Measurements from ENCODE around the gene LRRC37A2. TPM values are rescaled to one million over a fixed set of nuclear protein-coding genes. Genes with fewer than 3 reads are reported as not detected.
"Not testable (repeated sequence)": the region's sequence is repeated elsewhere in the genome, so short reads cannot be mapped to it uniquely, and the experiment has no call there.

Gene LRRC37A2
- 16.8 and 19.0 TPM in 2 replicates for total RNA-seq
- long read RNA-seq, partial matches to known transcripts = 0 of 5 reads
- long read RNA-seq, other reads (novel, unspliced or antisense) = 5 of 5 reads

GRCh38 chr17:46512168-46512567, at the start of gene LRRC37A2:
TSS of gene LRRC37A2 (plus strand) at chr17:46512468. CDS start at chr17:46512713, 245 bp downstream.
- H3K4me1 Mint-ChIP-seq (ENCODE audit: unreplicated experiment); H3K27me3 Mint-ChIP-seq (ENCODE audit: unreplicated experiment); H3K9me3 Mint-ChIP-seq (ENCODE audit: unreplicated experiment); H3K4me3 Mint-ChIP-seq (ENCODE audit: unreplicated experiment); H3K36me3 Mint-ChIP-seq (ENCODE audit: unreplicated experiment); H3K27ac Mint-ChIP-seq (ENCODE audit: unreplicated experiment); DNase-seq (ENCODE audit: extremely low spot score, unreplicated experiment): not testable (repeated sequence)

GRCh38 chr17:46467618-46468017, 44.6 kb upstream of the LRRC37A2 start:
- H3K36me3 Mint-ChIP-seq (ENCODE audit: unreplicated experiment); H3K9me3 Mint-ChIP-seq (ENCODE audit: unreplicated experiment); H3K4me3 Mint-ChIP-seq (ENCODE audit: unreplicated experiment); H3K27me3 Mint-ChIP-seq (ENCODE audit: unreplicated experiment); H3K27ac Mint-ChIP-seq (ENCODE audit: unreplicated experiment); H3K4me1 Mint-ChIP-seq (ENCODE audit: unreplicated experiment); DNase-seq (ENCODE audit: extremely low spot score, unreplicated experiment): not testable (repeated sequence)

GRCh38 chr17:46474489-46474888, 37.8 kb upstream of the LRRC37A2 start:
- not testable (repeated sequence) for H3K4me1 Mint-ChIP-seq (ENCODE audit: unreplicated experiment); H3K4me3 Mint-ChIP-seq (ENCODE audit: unreplicated experiment); DNase-seq (ENCODE audit: extremely low spot score, unreplicated experiment); H3K27ac Mint-ChIP-seq (ENCODE audit: unreplicated experiment); H3K9me3 Mint-ChIP-seq (ENCODE audit: unreplicated experiment); H3K27me3 Mint-ChIP-seq (ENCODE audit: unreplicated experiment); H3K36me3 Mint-ChIP-seq (ENCODE audit: unreplicated experiment)

- H3K36me3 Mint-ChIP-seq (ENCODE audit: unreplicated experiment); H3K9me3 Mint-ChIP-seq (ENCODE audit: unreplicated experiment); H3K4me1 Mint-ChIP-seq (ENCODE audit: unreplicated experiment); H3K27ac Mint-ChIP-seq (ENCODE audit: unreplicated experiment); H3K27me3 Mint-ChIP-seq (ENCODE audit: unreplicated experiment); DNase-seq (ENCODE audit: extremely low spot score, unreplicated experiment); H3K4me3 Mint-ChIP-seq (ENCODE audit: unreplicated experiment): not testable (repeated sequence)
Observed at GRCh38 chr17:46475583-46475982, 36.7 kb upstream of the LRRC37A2 start.

GRCh38 chr17:46478823-46479222, 33.4 kb upstream of the LRRC37A2 start:
- not testable (repeated sequence) for H3K27me3 Mint-ChIP-seq (ENCODE audit: unreplicated experiment); H3K9me3 Mint-ChIP-seq (ENCODE audit: unreplicated experiment); H3K36me3 Mint-ChIP-seq (ENCODE audit: unreplicated experiment); H3K27ac Mint-ChIP-seq (ENCODE audit: unreplicated experiment); DNase-seq (ENCODE audit: extremely low spot score, unreplicated experiment); H3K4me3 Mint-ChIP-seq (ENCODE audit: unreplicated experiment); H3K4me1 Mint-ChIP-seq (ENCODE audit: unreplicated experiment)

GRCh38 chr17:46481310-46481709, 31.0 kb upstream of the LRRC37A2 start:
- H3K9me3 Mint-ChIP-seq (ENCODE audit: unreplicated experiment); H3K27ac Mint-ChIP-seq (ENCODE audit: unreplicated experiment); H3K27me3 Mint-ChIP-seq (ENCODE audit: unreplicated experiment); DNase-seq (ENCODE audit: extremely low spot score, unreplicated experiment); H3K4me1 Mint-ChIP-seq (ENCODE audit: unreplicated experiment); H3K4me3 Mint-ChIP-seq (ENCODE audit: unreplicated experiment); H3K36me3 Mint-ChIP-seq (ENCODE audit: unreplicated experiment): not testable (repeated sequence)

- not testable (repeated sequence) for H3K27me3 Mint-ChIP-seq (ENCODE audit: unreplicated experiment); H3K9me3 Mint-ChIP-seq (ENCODE audit: unreplicated experiment); H3K36me3 Mint-ChIP-seq (ENCODE audit: unreplicated experiment); H3K4me1 Mint-ChIP-seq (ENCODE audit: unreplicated experiment); H3K27ac Mint-ChIP-seq (ENCODE audit: unreplicated experiment); H3K4me3 Mint-ChIP-seq (ENCODE audit: unreplicated experiment)
- DNase-seq (ENCODE audit: extremely low spot score, unreplicated experiment) = peak; percentile 76
Observed at GRCh38 chr17:46492021-46492420, 20.2 kb upstream of the LRRC37A2 start.

GRCh38 chr17:46499437-46500139, 12.7 kb upstream of the LRRC37A2 start:
- not testable (repeated sequence) for H3K9me3 Mint-ChIP-seq (ENCODE audit: unreplicated experiment); H3K4me1 Mint-ChIP-seq (ENCODE audit: unreplicated experiment); H3K4me3 Mint-ChIP-seq (ENCODE audit: unreplicated experiment); H3K36me3 Mint-ChIP-seq (ENCODE audit: unreplicated experiment); H3K27me3 Mint-ChIP-seq (ENCODE audit: unreplicated experiment); H3K27ac Mint-ChIP-seq (ENCODE audit: unreplicated experiment); DNase-seq (ENCODE audit: extremely low spot score, unreplicated experiment)

GRCh38 chr17:46505896-46506295, 6.4 kb upstream of the LRRC37A2 start:
- not testable (repeated sequence) for H3K27ac Mint-ChIP-seq (ENCODE audit: unreplicated experiment)
- peak; percentile 73 for DNase-seq (ENCODE audit: extremely low spot score, unreplicated experiment)

GRCh38 chr17:46534716-46535115, 22.4 kb downstream of the LRRC37A2 start:
- H3K4me1 Mint-ChIP-seq (ENCODE audit: unreplicated experiment); H3K27ac Mint-ChIP-seq (ENCODE audit: unreplicated experiment); H3K36me3 Mint-ChIP-seq (ENCODE audit: unreplicated experiment); H3K9me3 Mint-ChIP-seq (ENCODE audit: unreplicated experiment); H3K4me3 Mint-ChIP-seq (ENCODE audit: unreplicated experiment); H3K27me3 Mint-ChIP-seq (ENCODE audit: unreplicated experiment): not testable (repeated sequence)
- peak; percentile 84 for DNase-seq (ENCODE audit: extremely low spot score, unreplicated experiment)

More at GRCh38 chr17:46505896-46506295, 6.4 kb upstream of the LRRC37A2 start:
- H3K4me3 Mint-ChIP-seq (ENCODE audit: unreplicated experiment); H3K27me3 Mint-ChIP-seq (ENCODE audit: unreplicated experiment); H3K36me3 Mint-ChIP-seq (ENCODE audit: unreplicated experiment); H3K9me3 Mint-ChIP-seq (ENCODE audit: unreplicated experiment); H3K4me1 Mint-ChIP-seq (ENCODE audit: unreplicated experiment): not testable (repeated sequence)

- not testable (repeated sequence) for H3K9me3 Mint-ChIP-seq (ENCODE audit: unreplicated experiment); H3K4me3 Mint-ChIP-seq (ENCODE audit: unreplicated experiment); DNase-seq (ENCODE audit: extremely low spot score, unreplicated experiment)
Observed at GRCh38 chr17:46548607-46549006, 36.3 kb downstream of the LRRC37A2 start.

GRCh38 chr17:46559155-46559554, 46.9 kb downstream of the LRRC37A2 start:
- not testable (repeated sequence) for H3K27ac Mint-ChIP-seq (ENCODE audit: unreplicated experiment); H3K9me3 Mint-ChIP-seq (ENCODE audit: unreplicated experiment); H3K36me3 Mint-ChIP-seq (ENCODE audit: unreplicated experiment); H3K27me3 Mint-ChIP-seq (ENCODE audit: unreplicated experiment); DNase-seq (ENCODE audit: extremely low spot score, unreplicated experiment); H3K4me1 Mint-ChIP-seq (ENCODE audit: unreplicated experiment); H3K4me3 Mint-ChIP-seq (ENCODE audit: unreplicated experiment)

More at GRCh38 chr17:46548607-46549006, 36.3 kb downstream of the LRRC37A2 start:
- not testable (repeated sequence) for H3K27ac Mint-ChIP-seq (ENCODE audit: unreplicated experiment); H3K27me3 Mint-ChIP-seq (ENCODE audit: unreplicated experiment); H3K4me1 Mint-ChIP-seq (ENCODE audit: unreplicated experiment); H3K36me3 Mint-ChIP-seq (ENCODE audit: unreplicated experiment)
